SK-N-SH (cell line): ENCODE data around the gene RAPGEF6. TPM values are rescaled to one million over a fixed set of nuclear protein-coding genes. Genes with fewer than 3 reads are reported as not detected.

Experiments
- CTCF ChIA-PET: fragments of 300-600, 350-600 bp; formaldehyde crosslinking; extraction: SDS; loops from one replicate; lab custom pipeline; 2021; lab: Yijun Ruan, JAX
- POLR2A ChIA-PET: fragments of 350-600 bp; sonication (Branson Sonifier 250); formaldehyde crosslinking; extraction: SDS; loops from one replicate; lab custom pipeline; 2020; ENCODE audit warnings: antibody characterized with exemption, inconsistent platforms; lab: Yijun Ruan, JAX
- DNase-seq: peaks from one replicate; pipeline ENCODE4 v3.0.0; 2012
- H2AFZ ChIP-seq: fragments of 200-600 bp; sonication (generic); 2 replicates; pipeline ENCODE4 v1.8.1; 2016; ENCODE audit warnings: antibody characterized with exemption, mild to moderate bottlenecking, low read depth
- H3F3A ChIP-seq: fragments of 200-600 bp; sonication (generic); replicated peaks from 2 replicates; pipeline ENCODE3; 2016; ENCODE audit warnings: antibody characterized with exemption, mild to moderate bottlenecking; ENCODE audit not compliant: insufficient read depth
- H3K27ac ChIP-seq, 2 experiments: fragments of 200-500 bp in 1 of 2; fragments of 200-600 bp in 1 of 2; sonication (Bioruptor generic) in 1 of 2; sonication (generic), shearing (Covaris generic) in 1 of 2; 2 replicates each; pipeline versions ENCODE4 v1.5.1 to v1.6.1; 2014 to 2016; ENCODE audit warnings: low read depth in 2 of 2, inconsistent platforms in 1 of 2, low read length in 1 of 2, mild to moderate bottlenecking in 1 of 2, mixed read lengths in 1 of 2
- H3K27me3 ChIP-seq: fragments of 200-600 bp; sonication (generic), shearing (Covaris generic); 2 replicates; pipeline ENCODE4 v1.6.1; 2016; ENCODE audit warnings: mixed run types; ENCODE audit not compliant: insufficient read depth
- H3K36me3 ChIP-seq, 2 experiments: fragments of 200-500 bp in 1 of 2; fragments of 200-600 bp in 1 of 2; sonication (Bioruptor generic) in 1 of 2; sonication (generic) in 1 of 2; replicated peaks in 1 of 2; 2 replicates each; pipeline versions ENCODE3 to v1.5.1; 2014 to 2016; ENCODE audit warnings: low read length in 1 of 2, mild to moderate bottlenecking in 1 of 2; ENCODE audit not compliant: insufficient read depth in 2 of 2, control insufficient read depth in 1 of 2
- H3K4me1 ChIP-seq, 2 experiments: fragments of 200-500 bp in 1 of 2; fragments of 200-600 bp in 1 of 2; sonication (Bioruptor generic) in 1 of 2; sonication (generic), shearing (Covaris generic) in 1 of 2; 2 replicates each; pipeline versions ENCODE4 v1.5.1 to v1.6.1; 2014 to 2016; ENCODE audit warnings: low read depth in 1 of 2, low read length in 1 of 2, mixed run types in 1 of 2; ENCODE audit not compliant: insufficient read depth in 2 of 2, control insufficient read depth in 1 of 2
- H3K4me2 ChIP-seq: fragments of 200-600 bp; sonication (generic), shearing (Covaris generic); 2 replicates; pipeline ENCODE4 v1.6.1; 2017; ENCODE audit warnings: mixed run types
- H3K4me3 ChIP-seq, 2 experiments: fragments of 200-500 bp in 1 of 2; fragments of 200-600 bp in 1 of 2; sonication (Bioruptor generic) in 1 of 2; sonication (generic), shearing (Covaris generic) in 1 of 2; 2 replicates each; pipeline versions ENCODE4 v1.5.1 to v1.8.1; 2014 to 2016; ENCODE audit warnings: low read depth in 2 of 2, inconsistent platforms in 1 of 2, low read length in 1 of 2, mild to moderate bottlenecking in 1 of 2, mixed read lengths in 1 of 2, moderate library complexity in 1 of 2
- H3K79me2 ChIP-seq: fragments of 200-600 bp; sonication (generic); 2 replicates; pipeline ENCODE4 v1.8.1; 2017; ENCODE audit warnings: mild to moderate bottlenecking; ENCODE audit not compliant: insufficient read depth
- H3K9ac ChIP-seq: fragments of 200-600 bp; sonication (generic); 2 replicates; pipeline ENCODE4 v1.6.1; 2017; ENCODE audit warnings: mixed run types
- H3K9me2 ChIP-seq: fragments of 200-600 bp; sonication (generic); 2 replicates; pipeline ENCODE4 v1.6.1; 2017; ENCODE audit warnings: mixed run types
- H3K9me3 ChIP-seq: fragments of 200-600 bp; sonication (generic); 2 replicates; pipeline ENCODE4 v1.6.1; 2017; ENCODE audit warnings: mixed run types, mild to moderate bottlenecking, moderate library complexity
- H4K20me1 ChIP-seq: fragments of 200-600 bp; sonication (generic); 2 replicates; pipeline ENCODE4 v1.6.1; 2017; ENCODE audit warnings: mild to moderate bottlenecking, mixed run types; ENCODE audit not compliant: insufficient read depth
- CHD2 ChIP-seq: fragments of 150-350 bp; IDR thresholded peaks from 2 replicates; pipeline ENCODE4 v1.6.1; 2018; ENCODE audit warnings: low read length; ENCODE audit not compliant: partially characterized antibody
- ELF1 ChIP-seq: IDR thresholded peaks from 2 replicates; pipeline ENCODE4 v1.4.0; 2012
- EP300 ChIP-seq, 2 experiments: IDR thresholded peaks; 2 replicates each; pipeline versions ENCODE4 v1.4.0 to v1.6.1; 2012; ENCODE audit warnings: borderline replicate concordance in 1 of 2, low read depth in 1 of 2, low read length in 1 of 2
- FOSL2 ChIP-seq: IDR thresholded peaks from 2 replicates; pipeline ENCODE4 v1.4.0; 2012; ENCODE audit warnings: low read depth, mild to moderate bottlenecking, moderate library complexity, borderline replicate concordance
- FOXJ3 ChIP-seq: sonication (generic); formaldehyde crosslinking; IDR thresholded peaks from 2 replicates; pipeline ENCODE4 v1.5.1; 2020; ENCODE audit warnings: mild to moderate bottlenecking, missing genetic modification reagents
- FOXM1 ChIP-seq: IDR thresholded peaks from 2 replicates; pipeline ENCODE4 v1.4.0; 2012; ENCODE audit warnings: low read depth, mild to moderate bottlenecking
- GABPA ChIP-seq: IDR thresholded peaks from 2 replicates; pipeline ENCODE4 v1.4.0; 2012; ENCODE audit warnings: low read depth, mild to moderate bottlenecking
- GATA2 ChIP-seq: sonication (generic); formaldehyde crosslinking; IDR thresholded peaks from 2 replicates; pipeline ENCODE4 v1.5.0; 2020; ENCODE audit warnings: mild to moderate bottlenecking, missing genetic modification reagents
- MEF2A ChIP-seq: IDR thresholded peaks from 2 replicates; pipeline ENCODE4 v1.4.0; 2012; ENCODE audit warnings: low read depth, borderline replicate concordance
- NFIC ChIP-seq: IDR thresholded peaks from 2 replicates; pipeline ENCODE4 v1.4.0; 2012; ENCODE audit warnings: borderline replicate concordance
- NRF1 ChIP-seq: IDR thresholded peaks from 2 replicates; pipeline ENCODE4 v1.6.1; 2012; ENCODE audit warnings: low read depth, mild to moderate bottlenecking, low read length
- RCOR1 ChIP-seq: fragments of 150-350 bp; IDR thresholded peaks from 2 replicates; pipeline ENCODE4 v1.6.1; 2017; ENCODE audit warnings: antibody characterized with exemption, low read length
- RFX5 ChIP-seq: IDR thresholded peaks from 2 replicates; pipeline ENCODE4 v1.6.1; 2012; ENCODE audit warnings: mild to moderate bottlenecking, improper control_type of control experiment, low read length
- TCF12 ChIP-seq: IDR thresholded peaks from 2 replicates; pipeline ENCODE4 v1.4.0; 2012
- TEAD4 ChIP-seq: IDR thresholded peaks from 2 replicates; pipeline ENCODE4 v1.4.0; 2012; ENCODE audit warnings: mild to moderate bottlenecking, borderline replicate concordance; ENCODE audit not compliant: insufficient read depth
- YY1 ChIP-seq: IDR thresholded peaks from 2 replicates; pipeline ENCODE4 v1.4.0; 2012; ENCODE audit warnings: low read depth, mild to moderate bottlenecking
- WGBS: methylation state at CpG from one replicate; pipeline ENCODE4 v1.1.6; 2017; ENCODE audit warnings: low lambda C conversion rate; 5-methylcytosine and 5-hydroxymethylcytosine counted together
- polyA plus RNA-seq, 3 experiments: library from polyadenylated mRNA; depleted of rRNA; stranded (reverse); fragments of >200 nt; gene quantifications; 2 replicates each; pipeline ENCODE4 v1.2.3, GENCODE V29; 2012
- TF ChIP-seq, protein P1 (sequence below): IDR thresholded peaks from 2 replicates; pipeline ENCODE4 v1.4.0; 2012; ENCODE audit warnings: low read depth
- TF ChIP-seq, protein P2 (sequence below): fragments of 150-350 bp; IDR thresholded peaks from 2 replicates; pipeline ENCODE4 v1.6.1; 2017; ENCODE audit warnings: antibody characterized with exemption, low read length, low read depth, borderline replicate concordance
- TF ChIP-seq, protein P3 (sequence below): IDR thresholded peaks from 2 replicates; pipeline ENCODE4; 2012

Gene RAPGEF6
- polyA plus RNA-seq, 1 of the 3 experiments (the other 2 are of a cell fraction), result 2.9 TPM

DNA sequence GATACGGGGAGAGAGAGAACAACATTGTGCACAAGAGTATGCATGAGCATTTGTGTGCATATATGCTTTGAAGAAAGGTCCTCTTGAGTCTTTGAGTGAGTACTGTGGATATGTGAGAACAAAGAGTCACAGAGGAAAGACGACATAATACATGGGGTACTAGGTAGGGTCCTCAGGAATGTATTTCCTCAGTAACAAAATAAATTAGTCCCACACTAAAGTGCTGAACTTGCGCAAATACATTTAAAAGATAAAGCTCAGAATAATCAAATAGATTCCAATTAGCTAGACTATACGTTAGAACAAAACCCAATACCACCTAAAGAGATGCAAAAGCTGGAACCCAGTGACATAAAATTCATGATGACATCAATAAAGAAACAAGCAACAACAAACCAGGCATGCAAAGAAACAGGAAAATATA, 70.8 kb downstream of the RAPGEF6 start:
- TF ChIP-seq GABPA (no peak), MEF2A (no peak), EP300 (IDR thresholded peaks at IDR 0.05; ENCODE audit: borderline replicate concordance in 1 of 2, low read depth in 1 of 2, low read length in 1 of 2) (no peak), ELF1 (no peak), TCF12 (no peak)
- TF ChIP-seq, protein P1, sequence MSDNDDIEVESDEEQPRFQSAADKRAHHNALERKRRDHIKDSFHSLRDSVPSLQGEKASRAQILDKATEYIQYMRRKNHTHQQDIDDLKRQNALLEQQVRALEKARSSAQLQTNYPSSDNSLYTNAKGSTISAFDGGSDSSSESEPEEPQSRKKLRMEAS, result no peak
- TF ChIP-seq, protein P2, sequence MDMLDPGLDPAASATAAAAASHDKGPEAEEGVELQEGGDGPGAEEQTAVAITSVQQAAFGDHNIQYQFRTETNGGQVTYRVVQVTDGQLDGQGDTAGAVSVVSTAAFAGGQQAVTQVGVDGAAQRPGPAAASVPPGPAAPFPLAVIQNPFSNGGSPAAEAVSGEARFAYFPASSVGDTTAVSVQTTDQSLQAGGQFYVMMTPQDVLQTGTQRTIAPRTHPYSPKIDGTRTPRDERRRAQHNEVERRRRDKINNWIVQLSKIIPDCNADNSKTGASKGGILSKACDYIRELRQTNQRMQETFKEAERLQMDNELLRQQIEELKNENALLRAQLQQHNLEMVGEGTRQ, result no peak
- TF ChIP-seq, protein P3, sequence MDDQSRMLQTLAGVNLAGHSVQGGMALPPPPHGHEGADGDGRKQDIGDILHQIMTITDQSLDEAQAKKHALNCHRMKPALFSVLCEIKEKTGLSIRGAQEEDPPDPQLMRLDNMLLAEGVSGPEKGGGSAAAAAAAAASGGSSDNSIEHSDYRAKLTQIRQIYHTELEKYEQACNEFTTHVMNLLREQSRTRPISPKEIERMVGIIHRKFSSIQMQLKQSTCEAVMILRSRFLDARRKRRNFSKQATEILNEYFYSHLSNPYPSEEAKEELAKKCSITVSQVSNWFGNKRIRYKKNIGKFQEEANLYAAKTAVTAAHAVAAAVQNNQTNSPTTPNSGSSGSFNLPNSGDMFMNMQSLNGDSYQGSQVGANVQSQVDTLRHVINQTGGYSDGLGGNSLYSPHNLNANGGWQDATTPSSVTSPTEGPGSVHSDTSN, result no peak
- no peak overlapping the region for H2AFZ ChIP-seq
- no peaks in the 10 kb centered on the region; a peak in 1 of 4 replicates for H3K4me1 ChIP-seq
- peaks cover 28% of the 10 kb centered on the region; the same call in 1 of the 2 replicates for H3K79me2 ChIP-seq
- H3K9ac ChIP-seq, result no peak overlapping the region
- POLR2A ChIA-PET, result no interaction called here
- no peaks in the 10 kb centered on the region for H4K20me1 ChIP-seq
- CTCF ChIA-PET, result interaction anchor here (1.1 to 7.1 kb wide), 3 partner anchors 25 to 446 kb away, joined by 3 to 31 read pairs (median 7); no protein-coding TSS in a partner anchor
- H3K9me2 ChIP-seq, result no peaks in the 10 kb centered on the region
- DNase-seq, result no peak
- peaks cover 1% of the 10 kb centered on the region; the same call in 1 of the 2 replicates for H3K9me3 ChIP-seq
- peaks cover 3 to 11% of the 10 kb centered on the region in 2 experiments for H3K36me3 ChIP-seq
- H3K27me3 ChIP-seq, result no peaks in the 10 kb centered on the region
- H3K27ac ChIP-seq, result no peak overlapping the region
- no peaks in the 10 kb centered on the region for H3F3A ChIP-seq
- no peak overlapping the region for H3K4me3 ChIP-seq
- H3K4me2 ChIP-seq, result no peak overlapping the region
- 96% methylated on average over 4 of the region's 4 CpGs for WGBS

DNA sequence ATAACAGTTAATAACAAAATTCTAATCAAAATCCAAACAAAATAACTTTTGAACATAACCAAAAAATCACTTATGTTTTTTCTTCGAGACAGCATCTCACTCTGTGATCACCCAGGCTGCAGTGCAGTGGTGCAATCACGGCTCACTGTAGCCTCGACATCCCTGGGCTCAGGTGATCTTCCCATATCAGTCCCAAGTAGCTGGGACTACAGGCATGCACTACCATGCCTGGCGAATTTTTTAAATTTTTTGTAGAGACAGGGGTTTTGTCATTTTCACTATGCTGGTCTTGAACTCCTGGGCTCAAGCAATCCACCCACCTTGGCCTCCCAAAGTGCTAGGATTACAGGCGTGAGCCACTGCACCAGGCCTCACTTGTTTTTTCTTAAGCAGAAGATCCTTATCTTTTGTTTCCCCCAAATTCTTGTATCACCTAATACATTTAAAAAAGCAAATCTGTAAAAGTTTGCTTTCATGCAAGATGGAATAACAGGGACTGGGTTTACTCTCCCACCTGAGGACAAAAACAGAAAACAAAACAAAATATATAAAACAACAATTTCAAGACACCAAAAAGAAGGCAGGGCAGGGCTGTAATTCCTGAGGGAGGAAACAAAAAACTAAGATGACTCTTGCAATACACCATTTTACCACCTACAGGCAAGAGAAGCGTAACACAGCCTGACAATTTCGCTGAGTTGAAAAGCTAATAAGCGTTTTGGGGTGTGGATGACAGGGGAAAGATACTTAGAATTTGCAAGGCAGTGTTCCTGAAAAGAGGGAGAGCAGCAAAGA, 71.4 kb downstream of the RAPGEF6 start:
- H3K4me2 ChIP-seq, result no peak overlapping the region
- no peaks in the 10 kb centered on the region for H3K9me3 ChIP-seq
- H3K27me3 ChIP-seq, result no peaks in the 10 kb centered on the region
- 96% methylated on average over 8 of the region's 8 CpGs for WGBS
- TF ChIP-seq, protein P2, result no peak
- no peak for TF ChIP-seq MEF2A
- no peak for TF ChIP-seq NFIC
- TF ChIP-seq FOXJ3 (CRISPR knock-in tag), result no peak
- no peak for TF ChIP-seq TEAD4
- no peak for TF ChIP-seq NRF1
- TF ChIP-seq TCF12, result no peak
- no peak for TF ChIP-seq RCOR1
- no peak for TF ChIP-seq YY1
- no peak for TF ChIP-seq CHD2
- TF ChIP-seq FOSL2, result no peak
- no peak for TF ChIP-seq FOXM1
- TF ChIP-seq GATA2, result no peak
- TF ChIP-seq RFX5, result no peak
- TF ChIP-seq, protein P3, result no peak
- POLR2A ChIA-PET, result no interaction called here
- CTCF ChIA-PET, result interaction anchor here (1.0 to 7.1 kb wide), 3 partner anchors 26 to 444 kb away, joined by 3 to 31 read pairs (median 7); no protein-coding TSS in a partner anchor
- no peak for DNase-seq
- no peaks in the 10 kb centered on the region; a peak in 1 of 4 replicates for H3K4me1 ChIP-seq
- H3K27ac ChIP-seq, result no peak overlapping the region
- H2AFZ ChIP-seq, result no peak overlapping the region
- H3F3A ChIP-seq, result no peaks in the 10 kb centered on the region
- peaks cover 28% of the 10 kb centered on the region; the same call in 1 of the 2 replicates for H3K79me2 ChIP-seq
- H3K9ac ChIP-seq, result no peak overlapping the region
- no peaks in the 10 kb centered on the region for H3K9me2 ChIP-seq
- no peak overlapping the region for H3K4me3 ChIP-seq
- no peaks in the 10 kb centered on the region for H4K20me1 ChIP-seq
- H3K36me3 ChIP-seq, result peaks cover 3 to 14% of the 10 kb centered on the region in 2 experiments
